ENCODE data around the gene MAPK8IP1.

GRCh38 chr11:45851228-45851627 is 34.2 kb upstream of the MAPK8IP1 start:
- TF ChIP-seq HOXC10 (CRISPR knock-in tag; IDR thresholded peaks at IDR 0.05) (no peak), ZNF501 (tag by site-specific recombination; IDR thresholded peaks at IDR 0.05) (no peak), SP7 (tag by site-specific recombination; IDR thresholded peaks at IDR 0.05) (no peak), ZNF214 (tag by site-specific recombination; IDR thresholded peaks at IDR 0.05; ENCODE audit: borderline replicate concordance) (no peak), SP2 (tag by site-specific recombination; IDR thresholded peaks at IDR 0.05) (no peak), TRIM28 (IDR thresholded peaks at IDR 0.05; ENCODE audit: borderline replicate concordance, low read length) (no peak), CTCF (tag by site-specific recombination; IDR thresholded peaks at IDR 0.05) (no peak), OVOL3 (tag by site-specific recombination; IDR thresholded peaks at IDR 0.05) (no peak), YY1 (tag by site-specific recombination; IDR thresholded peaks at IDR 0.05) (no peak)
- TF ChIP-seq, protein P1, sequence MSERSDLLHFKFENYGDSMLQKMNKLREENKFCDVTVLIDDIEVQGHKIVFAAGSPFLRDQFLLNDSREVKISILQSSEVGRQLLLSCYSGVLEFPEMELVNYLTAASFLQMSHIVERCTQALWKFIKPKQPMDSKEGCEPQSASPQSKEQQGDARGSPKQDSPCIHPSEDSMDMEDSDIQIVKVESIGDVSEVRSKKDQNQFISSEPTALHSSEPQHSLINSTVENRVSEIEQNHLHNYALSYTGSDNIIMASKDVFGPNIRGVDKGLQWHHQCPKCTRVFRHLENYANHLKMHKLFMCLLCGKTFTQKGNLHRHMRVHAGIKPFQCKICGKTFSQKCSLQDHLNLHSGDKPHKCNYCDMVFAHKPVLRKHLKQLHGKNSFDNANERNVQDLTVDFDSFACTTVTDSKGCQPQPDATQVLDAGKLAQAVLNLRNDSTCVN (tag by site-specific recombination; optimal IDR thresholded peaks at IDR 0.05) = no peak
- TF ChIP-seq, protein P2, sequence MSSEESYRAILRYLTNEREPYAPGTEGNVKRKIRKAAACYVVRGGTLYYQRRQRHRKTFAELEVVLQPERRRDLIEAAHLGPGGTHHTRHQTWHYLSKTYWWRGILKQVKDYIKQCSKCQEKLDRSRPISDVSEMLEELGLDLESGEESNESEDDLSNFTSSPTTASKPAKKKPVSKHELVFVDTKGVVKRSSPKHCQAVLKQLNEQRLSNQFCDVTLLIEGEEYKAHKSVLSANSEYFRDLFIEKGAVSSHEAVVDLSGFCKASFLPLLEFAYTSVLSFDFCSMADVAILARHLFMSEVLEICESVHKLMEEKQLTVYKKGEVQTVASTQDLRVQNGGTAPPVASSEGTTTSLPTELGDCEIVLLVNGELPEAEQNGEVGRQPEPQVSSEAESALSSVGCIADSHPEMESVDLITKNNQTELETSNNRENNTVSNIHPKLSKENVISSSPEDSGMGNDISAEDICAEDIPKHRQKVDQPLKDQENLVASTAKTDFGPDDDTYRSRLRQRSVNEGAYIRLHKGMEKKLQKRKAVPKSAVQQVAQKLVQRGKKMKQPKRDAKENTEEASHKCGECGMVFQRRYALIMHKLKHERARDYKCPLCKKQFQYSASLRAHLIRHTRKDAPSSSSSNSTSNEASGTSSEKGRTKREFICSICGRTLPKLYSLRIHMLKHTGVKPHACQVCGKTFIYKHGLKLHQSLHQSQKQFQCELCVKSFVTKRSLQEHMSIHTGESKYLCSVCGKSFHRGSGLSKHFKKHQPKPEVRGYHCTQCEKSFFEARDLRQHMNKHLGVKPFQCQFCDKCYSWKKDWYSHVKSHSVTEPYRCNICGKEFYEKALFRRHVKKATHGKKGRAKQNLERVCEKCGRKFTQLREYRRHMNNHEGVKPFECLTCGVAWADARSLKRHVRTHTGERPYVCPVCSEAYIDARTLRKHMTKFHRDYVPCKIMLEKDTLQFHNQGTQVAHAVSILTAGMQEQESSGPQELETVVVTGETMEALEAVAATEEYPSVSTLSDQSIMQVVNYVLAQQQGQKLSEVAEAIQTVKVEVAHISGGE (tag by site-specific recombination; conservative IDR thresholded peaks at IDR 0.05; ENCODE audit: low read depth) = no peak
- TF ChIP-seq, protein P3, sequence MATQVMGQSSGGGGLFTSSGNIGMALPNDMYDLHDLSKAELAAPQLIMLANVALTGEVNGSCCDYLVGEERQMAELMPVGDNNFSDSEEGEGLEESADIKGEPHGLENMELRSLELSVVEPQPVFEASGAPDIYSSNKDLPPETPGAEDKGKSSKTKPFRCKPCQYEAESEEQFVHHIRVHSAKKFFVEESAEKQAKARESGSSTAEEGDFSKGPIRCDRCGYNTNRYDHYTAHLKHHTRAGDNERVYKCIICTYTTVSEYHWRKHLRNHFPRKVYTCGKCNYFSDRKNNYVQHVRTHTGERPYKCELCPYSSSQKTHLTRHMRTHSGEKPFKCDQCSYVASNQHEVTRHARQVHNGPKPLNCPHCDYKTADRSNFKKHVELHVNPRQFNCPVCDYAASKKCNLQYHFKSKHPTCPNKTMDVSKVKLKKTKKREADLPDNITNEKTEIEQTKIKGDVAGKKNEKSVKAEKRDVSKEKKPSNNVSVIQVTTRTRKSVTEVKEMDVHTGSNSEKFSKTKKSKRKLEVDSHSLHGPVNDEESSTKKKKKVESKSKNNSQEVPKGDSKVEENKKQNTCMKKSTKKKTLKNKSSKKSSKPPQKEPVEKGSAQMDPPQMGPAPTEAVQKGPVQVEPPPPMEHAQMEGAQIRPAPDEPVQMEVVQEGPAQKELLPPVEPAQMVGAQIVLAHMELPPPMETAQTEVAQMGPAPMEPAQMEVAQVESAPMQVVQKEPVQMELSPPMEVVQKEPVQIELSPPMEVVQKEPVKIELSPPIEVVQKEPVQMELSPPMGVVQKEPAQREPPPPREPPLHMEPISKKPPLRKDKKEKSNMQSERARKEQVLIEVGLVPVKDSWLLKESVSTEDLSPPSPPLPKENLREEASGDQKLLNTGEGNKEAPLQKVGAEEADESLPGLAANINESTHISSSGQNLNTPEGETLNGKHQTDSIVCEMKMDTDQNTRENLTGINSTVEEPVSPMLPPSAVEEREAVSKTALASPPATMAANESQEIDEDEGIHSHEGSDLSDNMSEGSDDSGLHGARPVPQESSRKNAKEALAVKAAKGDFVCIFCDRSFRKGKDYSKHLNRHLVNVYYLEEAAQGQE (tag by site-specific recombination; IDR thresholded peaks at IDR 0.05) = no peak
- TF ChIP-seq, protein P4, sequence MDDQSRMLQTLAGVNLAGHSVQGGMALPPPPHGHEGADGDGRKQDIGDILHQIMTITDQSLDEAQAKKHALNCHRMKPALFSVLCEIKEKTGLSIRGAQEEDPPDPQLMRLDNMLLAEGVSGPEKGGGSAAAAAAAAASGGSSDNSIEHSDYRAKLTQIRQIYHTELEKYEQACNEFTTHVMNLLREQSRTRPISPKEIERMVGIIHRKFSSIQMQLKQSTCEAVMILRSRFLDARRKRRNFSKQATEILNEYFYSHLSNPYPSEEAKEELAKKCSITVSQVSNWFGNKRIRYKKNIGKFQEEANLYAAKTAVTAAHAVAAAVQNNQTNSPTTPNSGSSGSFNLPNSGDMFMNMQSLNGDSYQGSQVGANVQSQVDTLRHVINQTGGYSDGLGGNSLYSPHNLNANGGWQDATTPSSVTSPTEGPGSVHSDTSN (CRISPR knock-in tag; IDR thresholded peaks at IDR 0.05) = no peak
- TF ChIP-seq, protein P5, sequence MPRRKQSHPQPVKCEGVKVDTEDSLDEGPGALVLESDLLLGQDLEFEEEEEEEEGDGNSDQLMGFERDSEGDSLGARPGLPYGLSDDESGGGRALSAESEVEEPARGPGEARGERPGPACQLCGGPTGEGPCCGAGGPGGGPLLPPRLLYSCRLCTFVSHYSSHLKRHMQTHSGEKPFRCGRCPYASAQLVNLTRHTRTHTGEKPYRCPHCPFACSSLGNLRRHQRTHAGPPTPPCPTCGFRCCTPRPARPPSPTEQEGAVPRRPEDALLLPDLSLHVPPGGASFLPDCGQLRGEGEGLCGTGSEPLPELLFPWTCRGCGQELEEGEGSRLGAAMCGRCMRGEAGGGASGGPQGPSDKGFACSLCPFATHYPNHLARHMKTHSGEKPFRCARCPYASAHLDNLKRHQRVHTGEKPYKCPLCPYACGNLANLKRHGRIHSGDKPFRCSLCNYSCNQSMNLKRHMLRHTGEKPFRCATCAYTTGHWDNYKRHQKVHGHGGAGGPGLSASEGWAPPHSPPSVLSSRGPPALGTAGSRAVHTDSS (tag by site-specific recombination; IDR thresholded peaks at IDR 0.05) = no peak

All from HEK293 (cell line).